IPS-20b (cell line): ENCODE data around the gene TMEM255B.

ENCODE experiments used
- H3K27ac ChIP-seq: one replicate; pipeline ENCODE4 v1.5.1; 2013; ENCODE audit warnings: low read length
- H3K27me3 ChIP-seq: 2 replicates; pipeline ENCODE4 v1.6.1; 2013; ENCODE audit warnings: mild to moderate bottlenecking, low read length, inconsistent platforms; ENCODE audit not compliant: insufficient read depth
- H3K36me3 ChIP-seq: 2 replicates; pipeline ENCODE4 v1.6.1; 2013; ENCODE audit warnings: low read depth, mild to moderate bottlenecking, inconsistent platforms, low read length, moderate library complexity; ENCODE audit not compliant: insufficient read depth
- H3K4me1 ChIP-seq: 2 replicates; pipeline ENCODE4 v1.6.1; 2013; ENCODE audit warnings: mild to moderate bottlenecking, control low read depth, inconsistent platforms, low read length, moderate library complexity; ENCODE audit not compliant: insufficient read depth
- H3K4me3 ChIP-seq: 2 replicates; pipeline ENCODE4 v1.5.1; 2013; ENCODE audit warnings: mild to moderate bottlenecking, low read length, inconsistent platforms
- H3K9ac ChIP-seq: 2 replicates; pipeline ENCODE4 v1.6.1; 2013; ENCODE audit warnings: low read depth, mild to moderate bottlenecking, inconsistent platforms, low read length, moderate library complexity
- H3K9me3 ChIP-seq: 2 replicates; pipeline ENCODE4 v1.6.1; 2013; ENCODE audit warnings: mild to moderate bottlenecking, low read depth, low read length, inconsistent platforms; ENCODE audit not compliant: insufficient read depth

TMEM255B gene

DNA sequence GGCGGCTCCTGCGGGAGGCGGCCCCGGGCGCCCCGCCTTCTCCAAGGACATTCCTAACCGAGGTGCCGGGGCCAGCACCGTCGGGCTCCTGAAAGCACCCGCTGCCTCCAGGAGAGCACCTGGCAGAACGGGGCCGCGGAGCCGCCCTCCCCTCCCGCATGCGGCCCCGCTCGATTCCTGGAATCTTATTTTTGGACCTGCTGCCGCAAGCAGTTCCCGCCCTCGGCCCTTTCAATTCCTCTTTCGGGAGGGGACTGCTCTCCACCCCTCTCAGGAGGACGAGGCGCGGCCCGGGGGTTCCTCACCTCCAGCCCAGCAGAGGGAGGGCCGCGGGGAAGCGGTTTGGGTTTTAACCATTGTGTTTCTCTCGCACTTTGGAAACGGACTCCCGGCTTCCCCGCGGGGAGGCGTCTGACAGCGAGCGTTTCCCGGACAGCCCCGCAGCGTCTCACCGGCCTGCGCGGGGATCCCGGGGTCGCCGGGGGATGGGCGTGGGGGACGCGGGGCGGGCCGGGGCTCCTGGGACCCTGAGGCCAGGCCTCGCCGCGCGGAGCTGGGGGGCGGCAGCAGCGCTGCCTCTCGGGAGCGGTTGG is 104.0 kb downstream of the TMEM255B start:
- peaks cover 40% of the 10 kb centered on the region; the same call in 1 of the 2 replicates for H3K4me1 ChIP-seq
- peaks cover 9% of the 10 kb centered on the region; the same call in 1 of the 2 replicates for H3K36me3 ChIP-seq
- H3K27ac ChIP-seq: no peak overlapping the region
- peak overlapping the region; percentile 65; the same call in 1 of the 2 replicates for H3K4me3 ChIP-seq
- no peaks in the 10 kb centered on the region for H3K9me3 ChIP-seq
- peaks cover 40% of the 10 kb centered on the region for H3K27me3 ChIP-seq
- no peak overlapping the region for H3K9ac ChIP-seq

GRCh38 chr13:113863524-113864272 is 104.7 kb downstream of the TMEM255B start, which contains the start of gene GAS6:
Gene GAS6 (minus strand): TSS chr13:113864076. CDS start chr13:113863920, 156 bp downstream.
- H3K36me3 ChIP-seq: peaks cover 8% of the 10 kb centered on the region; the same call in 1 of the 2 replicates
- peaks cover 40% of the 10 kb centered on the region; the same call in 1 of the 2 replicates for H3K4me1 ChIP-seq
- H3K27ac ChIP-seq: no peak within 1 kb of the TSS
- H3K9ac ChIP-seq: peak within 1 kb of the TSS; percentile 51; the same call in 1 of the 2 replicates
- H3K9me3 ChIP-seq: no peaks in the 10 kb centered on the region
- peak within 1 kb of the TSS; percentile 72 for H3K4me3 ChIP-seq
- H3K27me3 ChIP-seq: peaks cover 40% of the 10 kb centered on the region

DNA sequence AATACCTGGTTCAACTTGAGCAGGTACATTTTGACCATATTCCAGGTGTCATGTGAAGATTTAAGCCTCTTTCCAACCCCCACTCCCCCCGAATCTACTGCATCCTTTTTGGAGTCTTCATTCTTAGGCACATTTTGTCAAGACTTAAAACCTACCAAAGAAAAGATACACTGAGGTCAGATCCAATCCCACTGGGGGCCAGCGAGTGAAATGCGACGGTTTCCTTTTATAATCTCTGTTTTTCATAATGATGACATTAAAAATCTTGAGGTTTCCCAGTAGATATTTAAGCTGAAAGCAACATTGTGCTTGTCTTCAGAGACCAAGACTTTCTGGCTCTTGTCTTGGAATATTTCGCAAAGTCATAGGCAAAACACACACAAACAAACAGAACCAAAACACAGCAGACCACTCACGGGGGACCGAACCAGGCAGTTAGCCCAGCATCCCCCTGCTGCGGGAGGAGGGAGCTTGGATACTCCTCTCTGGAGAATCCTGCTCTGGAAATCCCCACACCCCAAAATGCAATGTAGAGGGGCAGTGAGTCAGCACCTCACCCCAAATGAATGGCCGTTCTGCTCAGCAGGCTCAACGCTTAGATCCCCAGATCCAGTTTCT is 105.4 kb downstream of the TMEM255B start:
- Histone ChIP-seq H3K27ac (no peak overlapping the region), H3K27me3 (peaks cover 40% of the 10 kb centered on the region), H3K36me3 (peaks cover under 1% of the 10 kb centered on the region; the same call in 1 of the 2 replicates), H3K9me3 (no peaks in the 10 kb centered on the region), H3K4me1 (peaks cover 37% of the 10 kb centered on the region; the same call in 1 of the 2 replicates), H3K9ac (peak overlapping the region; percentile 51; the same call in 1 of the 2 replicates), H3K4me3 (peak overlapping the region; percentile 72)

DNA sequence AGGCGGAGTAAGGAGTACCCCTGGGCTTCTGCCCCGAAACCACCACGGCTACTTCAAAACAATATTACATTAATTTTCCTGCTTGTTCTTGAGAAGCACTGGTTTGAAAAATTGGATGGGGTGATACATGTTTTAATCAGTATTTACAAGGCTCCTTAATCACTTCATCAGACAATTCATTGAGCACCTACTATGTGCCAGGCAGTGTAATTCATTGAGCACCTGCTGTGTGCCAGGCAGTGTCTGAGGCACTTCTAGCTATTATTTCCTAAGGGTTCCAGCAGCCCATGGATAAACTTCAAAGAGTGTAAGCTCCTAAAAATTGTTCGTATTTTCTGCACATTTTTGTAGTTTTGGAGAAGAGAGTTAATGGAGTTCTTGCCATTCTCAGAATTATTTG is 106.4 kb downstream of the TMEM255B start:
- H3K27me3 ChIP-seq: peaks cover 40% of the 10 kb centered on the region
- no peaks in the 10 kb centered on the region for H3K9me3 ChIP-seq
- H3K9ac ChIP-seq: no peak overlapping the region
- peaks cover 27% of the 10 kb centered on the region; the same call in 1 of the 2 replicates for H3K4me1 ChIP-seq
- H3K36me3 ChIP-seq: no peaks in the 10 kb centered on the region
- H3K27ac ChIP-seq: no peak overlapping the region
- H3K4me3 ChIP-seq: no peak overlapping the region
